Keratinocyte (primary cell): ENCODE measurements around the gene ATP8A2. TPM values are rescaled to one million over a fixed set of nuclear protein-coding genes. Genes with fewer than 3 reads are reported as not detected.

Experiments used
- DNase-seq: peaks from one replicate; pipeline ENCODE4 v3.0.0-alpha.2; 2011; ENCODE audit warnings: low read depth, missing footprints, low spot score
- FAIRE-seq: peaks from 2 replicates; lab custom pipeline; 2011; peaks lifted over from hg19 to GRCh38; lab: Jason Lieb, UNC
- H2AFZ ChIP-seq: 2 replicates; pipeline ENCODE4 v1.6.0; 2012; ENCODE audit warnings: low read length, control low read depth, inconsistent platforms; ENCODE audit not compliant: control insufficient read depth
- H3K27ac ChIP-seq: 2 replicates; pipeline ENCODE4 v1.5.1; 2011; ENCODE audit warnings: low read length; ENCODE audit not compliant: control insufficient read depth, insufficient read depth
- H3K27me3 ChIP-seq: 3 replicates; pipeline ENCODE4 v1.6.0; 2011; ENCODE audit warnings: low read length; ENCODE audit not compliant: control insufficient read depth, insufficient read depth; ENCODE audit errors: extremely low read depth
- H3K36me3 ChIP-seq, 2 experiments: 2 replicates in 1 of 2; 3 replicates in 1 of 2; pipeline ENCODE4 v1.5.1; 2011; ENCODE audit warnings: low read length in 2 of 2, mild to moderate bottlenecking in 1 of 2; ENCODE audit not compliant: control insufficient read depth in 2 of 2, insufficient read depth in 2 of 2; ENCODE audit errors: extremely low read depth in 1 of 2
- H3K4me1 ChIP-seq: 3 replicates; pipeline ENCODE4 v1.5.1; 2011; ENCODE audit warnings: low read length; ENCODE audit not compliant: control insufficient read depth, insufficient read depth; ENCODE audit errors: extremely low read depth
- H3K4me2 ChIP-seq: 3 replicates; pipeline ENCODE4 v1.6.0; 2011; ENCODE audit warnings: low read depth, low read length; ENCODE audit not compliant: control insufficient read depth, insufficient read depth; ENCODE audit errors: extremely low read depth
- H3K4me3 ChIP-seq, 3 experiments: fragments of 200-600 bp in 1 of 3; sonication (generic) in 1 of 3; 2 replicates in 2 of 3; 3 replicates in 1 of 3; pipeline ENCODE4 v1.5.1; 2011 to 2016; ENCODE audit warnings: low read length in 3 of 3, mild to moderate bottlenecking in 3 of 3, control low read depth in 2 of 3, inconsistent platforms in 1 of 3, low read depth in 1 of 3, mixed read lengths in 1 of 3, mixed run types in 1 of 3, moderate library complexity in 1 of 3; ENCODE audit not compliant: control insufficient read depth in 2 of 3, insufficient read depth in 2 of 3; ENCODE audit errors: extremely low read depth in 1 of 3
- H3K79me2 ChIP-seq: 2 replicates; pipeline ENCODE4 v1.6.0; 2012; ENCODE audit warnings: low read length; ENCODE audit not compliant: control insufficient read depth, insufficient read depth
- H3K9ac ChIP-seq: 3 replicates; pipeline ENCODE4 v1.6.0; 2011; ENCODE audit warnings: low read length; ENCODE audit not compliant: control insufficient read depth, insufficient read depth; ENCODE audit errors: extremely low read depth
- H3K9me1 ChIP-seq: 3 replicates; pipeline ENCODE4 v1.6.0; 2011; ENCODE audit warnings: low read length; ENCODE audit not compliant: control insufficient read depth, insufficient read depth; ENCODE audit errors: extremely low read depth
- H3K9me3 ChIP-seq: 2 replicates; pipeline ENCODE4 v1.5.1; 2012; ENCODE audit warnings: low read depth, low read length; ENCODE audit not compliant: control insufficient read depth
- H4K20me1 ChIP-seq: 3 replicates; pipeline ENCODE4 v1.6.0; 2011; ENCODE audit warnings: low read length; ENCODE audit not compliant: control insufficient read depth, insufficient read depth; ENCODE audit errors: extremely low read depth
- CTCF ChIP-seq, 3 experiments: IDR thresholded peaks in 1 of 3; conservative IDR thresholded peaks in 1 of 3; optimal IDR thresholded peaks in 1 of 3; 2 replicates in 2 of 3; 3 replicates in 1 of 3; pipeline versions ENCODE3 to v1.5.1; 2011; ENCODE audit warnings: low read length in 3 of 3, mild to moderate bottlenecking in 3 of 3, moderate library complexity in 2 of 3, control low read depth in 1 of 3, inconsistent platforms in 1 of 3; ENCODE audit not compliant: insufficient read depth in 2 of 3; ENCODE audit errors: extremely low read depth in 1 of 3
- EZH2 ChIP-seq: IDR thresholded peaks from one replicate; pipeline ENCODE4 v1.6.1; 2012; ENCODE audit warnings: inconsistent platforms, mild to moderate bottlenecking, low read length, moderate library complexity
- dilution Hi-C: fragments of 300-500 bp; cut with MboI; formaldehyde crosslinking; loops from one replicate; pipeline ENCODE4 v1.7.0; 2020; ENCODE audit warnings: low sequenced_read_pairs; ENCODE audit not compliant: extremely low pct_ligation_motif_present
- polyA plus RNA-seq, 5 experiments: library from polyadenylated mRNA; depleted of rRNA in 3 of 5; stranded (reverse) in 3 of 5; stranded (forward) in 1 of 5; unstranded in 1 of 5; fragments of >200 nt; gene quantifications; 1 replicate in 1 of 5; 2 replicates in 3 of 5; 3 replicates in 1 of 5; pipeline versions ENCODE4 v1.2.1 to v1.2.3, GENCODE V29; 2011 to 2012; ENCODE audit warnings: missing spikeins in 2 of 5, low read depth in 1 of 5, low replicate concordance in 1 of 5

The ATP8A2 gene
- polyA plus RNA-seq, 1 donor (not counting 4 experiments of a cell fraction or from before 2014, with no cell fraction given) = 0.16 TPM

DNA sequence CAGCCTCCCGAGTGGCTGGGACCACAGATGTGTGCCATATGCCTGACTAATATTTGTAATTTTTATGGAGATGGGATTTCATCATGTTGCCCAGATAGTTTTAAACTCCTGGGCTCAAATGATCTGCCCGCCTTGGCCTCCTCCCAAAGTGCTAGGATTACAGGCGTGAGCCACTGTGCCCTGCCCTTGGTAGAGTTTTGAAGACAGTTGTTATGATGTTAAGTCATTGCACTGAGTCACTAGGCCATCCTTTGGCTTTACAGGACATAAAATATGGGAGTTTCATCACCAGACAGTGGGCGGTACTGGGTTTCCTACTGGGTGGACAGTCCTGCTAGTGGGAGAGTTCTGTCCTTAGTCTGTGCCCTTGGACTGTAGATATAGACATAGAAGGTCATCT, 282.5 kb downstream of the ATP8A2 start:
- no peaks in the 10 kb centered on the region for H3K9me3 ChIP-seq
- FAIRE-seq (no peak), DNase-seq (no peak)
- H3K79me2 ChIP-seq = no peaks in the 10 kb centered on the region
- no peaks in the 10 kb centered on the region for H3K4me1 ChIP-seq
- H3K27me3 ChIP-seq = no peaks in the 10 kb centered on the region
- dilution Hi-C loops = no loop called here
- no peaks in the 10 kb centered on the region for H3K9me1 ChIP-seq
- no peak for TF ChIP-seq EZH2
- TF ChIP-seq CTCF (optimal IDR thresholded peaks at IDR 0.05 in 1 of 3, IDR thresholded peaks at IDR 0.05 in 1 of 3, conservative IDR thresholded peaks at IDR 0.05 in 1 of 3; ENCODE audit: extremely low read depth in 1 of 3, insufficient read depth in 2 of 3, low read length in 3 of 3) = no peak
- no peak overlapping the region for H3K9ac ChIP-seq
- no peak overlapping the region for H3K4me3 ChIP-seq
- H3K4me2 ChIP-seq = no peak overlapping the region
- no peaks in the 10 kb centered on the region for H3K36me3 ChIP-seq
- no peak overlapping the region for H3K27ac ChIP-seq
- no peak overlapping the region for H2AFZ ChIP-seq
- H4K20me1 ChIP-seq = no peaks in the 10 kb centered on the region

DNA sequence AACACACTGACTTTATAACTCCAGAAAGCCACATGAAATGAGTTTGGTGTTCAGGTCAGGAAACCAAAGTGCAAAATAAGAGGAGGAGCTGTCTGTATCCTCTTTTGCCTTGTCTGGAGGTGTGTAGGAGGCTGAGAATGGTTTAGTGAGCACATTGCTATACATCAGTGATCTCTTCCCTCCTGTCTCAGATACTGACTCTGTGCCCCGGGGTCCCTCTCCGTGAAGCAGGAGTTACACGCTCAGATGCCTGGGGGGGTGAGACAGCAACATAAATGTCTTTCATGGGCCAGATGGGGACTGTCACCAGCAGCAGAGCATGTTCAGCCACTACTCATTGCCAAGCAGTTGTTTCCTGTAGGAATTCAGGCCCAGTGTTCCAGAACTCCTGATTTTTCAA, 285.4 kb downstream of the ATP8A2 start:
- no peak overlapping the region for H3K9ac ChIP-seq
- no peak overlapping the region for H3K4me3 ChIP-seq
- TF ChIP-seq EZH2 (no peak), CTCF (optimal IDR thresholded peaks at IDR 0.05 in 1 of 3, IDR thresholded peaks at IDR 0.05 in 1 of 3, conservative IDR thresholded peaks at IDR 0.05 in 1 of 3; ENCODE audit: extremely low read depth in 1 of 3, insufficient read depth in 2 of 3, low read length in 3 of 3) (no peak)
- H4K20me1 ChIP-seq = no peaks in the 10 kb centered on the region
- DNase-seq = no peak
- no peak overlapping the region for H2AFZ ChIP-seq
- dilution Hi-C loops = no loop called here
- no peaks in the 10 kb centered on the region for H3K9me3 ChIP-seq
- H3K27ac ChIP-seq = no peak overlapping the region
- no peaks in the 10 kb centered on the region for H3K79me2 ChIP-seq
- no peaks in the 10 kb centered on the region for H3K36me3 ChIP-seq
- H3K9me1 ChIP-seq = no peaks in the 10 kb centered on the region
- no peak overlapping the region for H3K4me2 ChIP-seq
- H3K27me3 ChIP-seq = peaks cover 4% of the 10 kb centered on the region
- H3K4me1 ChIP-seq = no peaks in the 10 kb centered on the region
- no peak for FAIRE-seq
